RWPE2 (cell line): Measurements from ENCODE around the gene FOXI3.

Experiments used
- ATAC-seq: fragments of 200-7000 bp; cut with Tn5 transposase; 3 replicates; pipeline ENCODE4 v1.9.1; 2021; ENCODE audit warnings: low read depth
- DNase-seq: peaks from one replicate; pipeline ENCODE4 v3.0.0-alpha.2; 2020; ENCODE audit warnings: low spot score
- H3K27ac ChIP-seq: fragments of 450-650 bp; 2 replicates; pipeline ENCODE4 v1.5.1; 2017; ENCODE audit warnings: mild to moderate bottlenecking; ENCODE audit not compliant: poor library complexity, severe bottlenecking
- H3K27me3 ChIP-seq: fragments of 250-450 bp; sonication (Bioruptor Pico); 2 replicates; pipeline ENCODE4 v1.5.1; 2021; ENCODE audit warnings: mild to moderate bottlenecking, moderate library complexity; ENCODE audit not compliant: insufficient read depth, poor library complexity, severe bottlenecking
- H3K36me3 ChIP-seq: fragments of 250-450 bp; sonication (Bioruptor Pico); 2 replicates; pipeline ENCODE4 v1.5.1; 2020; ENCODE audit warnings: low read depth, mild to moderate bottlenecking, moderate library complexity
- H3K4me1 ChIP-seq: fragments of 250-450 bp; sonication (Bioruptor Pico); 2 replicates; pipeline ENCODE4 v1.5.1; 2021; ENCODE audit warnings: mild to moderate bottlenecking, moderate library complexity; ENCODE audit not compliant: insufficient read depth, poor library complexity, severe bottlenecking
- H3K4me3 ChIP-seq: fragments of 250-450 bp; sonication (Bioruptor Pico); 2 replicates; pipeline ENCODE4 v1.5.1; 2021; ENCODE audit warnings: mild to moderate bottlenecking, moderate library complexity; ENCODE audit not compliant: severe bottlenecking
- H3K9me3 ChIP-seq: fragments of 250-450 bp; sonication (Bioruptor Pico); 2 replicates; pipeline ENCODE4 v1.5.1; 2021; ENCODE audit warnings: mild to moderate bottlenecking, moderate library complexity; ENCODE audit not compliant: severe bottlenecking
- CTCF ChIP-seq: fragments of 450-650 bp; IDR thresholded peaks from one replicate; pipeline ENCODE4 v1.5.1; 2017; ENCODE audit warnings: mild to moderate bottlenecking, moderate library complexity; ENCODE audit not compliant: poor library complexity, severe bottlenecking

The FOXI3 gene

GRCh38 chr2:88452565-88452905, at the start of gene FOXI3:
TSS of gene FOXI3 (minus strand) at chr2:88452693. CDS start at chr2:88452535, 158 bp downstream.
- H3K27me3 ChIP-seq, result peaks cover 68% of the 10 kb centered on the region
- H3K4me3 ChIP-seq, result peak within 1 kb of the TSS; percentile 17
- no peaks in the 10 kb centered on the region for H3K9me3 ChIP-seq

GRCh38 chr2:88500691-88501090, 48.2 kb upstream of the FOXI3 start:
- H3K9me3 ChIP-seq, result peaks cover 9% of the 10 kb centered on the region
- no peak overlapping the region for H3K4me3 ChIP-seq
- H3K36me3 ChIP-seq, result no peaks in the 10 kb centered on the region
- no peak for TF ChIP-seq CTCF
- H3K27me3 ChIP-seq, result no peaks in the 10 kb centered on the region
- H3K4me1 ChIP-seq, result peaks cover 30% of the 10 kb centered on the region
- ATAC-seq (peak; percentile 80), DNase-seq (no peak)
- peak overlapping the region; percentile 75 for H3K27ac ChIP-seq

More at GRCh38 chr2:88452565-88452905, at the start of gene FOXI3:
- DNase-seq, result no peak
- no peaks in the 10 kb centered on the region for H3K4me1 ChIP-seq
- H3K36me3 ChIP-seq, result no peaks in the 10 kb centered on the region
- no peak for TF ChIP-seq CTCF
- no peak within 1 kb of the TSS for H3K27ac ChIP-seq
- peak; percentile 64 for ATAC-seq

GRCh38 chr2:88499204-88499603, 46.7 kb upstream of the FOXI3 start:
- Histone ChIP-seq H3K27me3 (no peaks in the 10 kb centered on the region), H3K9me3 (peaks cover 9% of the 10 kb centered on the region), H3K27ac (peak overlapping the region; percentile 75), H3K4me3 (no peak overlapping the region), H3K36me3 (no peaks in the 10 kb centered on the region), H3K4me1 (peaks cover 39% of the 10 kb centered on the region)
- TF ChIP-seq CTCF, result no peak
- ATAC-seq, result no peak
- no peak for DNase-seq

GRCh38 chr2:88493481-88493880, 41.0 kb upstream of the FOXI3 start:
- peaks cover 30% of the 10 kb centered on the region for H3K4me1 ChIP-seq
- H3K36me3 ChIP-seq, result no peaks in the 10 kb centered on the region
- no peaks in the 10 kb centered on the region for H3K27me3 ChIP-seq
- peaks cover 5% of the 10 kb centered on the region for H3K9me3 ChIP-seq
- no peak for ATAC-seq
- no peak for TF ChIP-seq CTCF
- H3K4me3 ChIP-seq, result no peak overlapping the region
- H3K27ac ChIP-seq, result no peak overlapping the region
- no peak for DNase-seq

- no peak for TF ChIP-seq CTCF
- no peak overlapping the region for H3K4me3 ChIP-seq
- no peaks in the 10 kb centered on the region for H3K9me3 ChIP-seq
- DNase-seq, result no peak
- H3K36me3 ChIP-seq, result no peaks in the 10 kb centered on the region
- peaks cover 18% of the 10 kb centered on the region for H3K4me1 ChIP-seq
- ATAC-seq, result 0 out of 3 replicates have a peak, but pooled peaks have one; percentile 31
- no peak overlapping the region for H3K27ac ChIP-seq
- H3K27me3 ChIP-seq, result no peaks in the 10 kb centered on the region
Observed at GRCh38 chr2:88492002-88492401, 39.5 kb upstream of the FOXI3 start.
